Activated CD4-positive, alpha-beta T cell treated with anti-CD3 and anti-CD28 coated beads, Interleukin-2, Interleukin-4, amounts not matched to agents 100 ng/mL and 50 ng/mL, durations not matched to agents 16 hours and 8 hours (primary cell): ENCODE measurements around the gene PDZD8.
A peak's percentile ranks its signal among the peaks of the same experiment; 100 is the strongest.

Experiments
- DNase-seq: peaks from one replicate; pipeline ENCODE4 v3.0.0-alpha.2; 2020; ENCODE audit warnings: low spot score

The PDZD8 gene

GRCh38 chr10:117398029-117398428 is 22.8 kb upstream of the PDZD8 start:
- no peak for DNase-seq

- no peak for DNase-seq
Observed at GRCh38 chr10:117391436-117392205, 16.4 kb upstream of the PDZD8 start.

- DNase-seq: no peak
Observed at GRCh38 chr10:117390420-117390819, 15.2 kb upstream of the PDZD8 start.

GRCh38 chr10:117386805-117387204 is 11.6 kb upstream of the PDZD8 start:
- no peak for DNase-seq

- no peak for DNase-seq
Observed at GRCh38 chr10:117382861-117383260, 7.6 kb upstream of the PDZD8 start.

- no peak for DNase-seq
Observed at GRCh38 chr10:117374506-117375359, 507 bp downstream of the PDZD8 start.

GRCh38 chr10:117373823-117374505 is 1.3 kb downstream of the PDZD8 start:
- DNase-seq: peak; percentile 44

- no peak for DNase-seq
Observed at GRCh38 chr10:117370205-117370604, 5.0 kb downstream of the PDZD8 start.

- no peak for DNase-seq
Observed at GRCh38 chr10:117367718-117368117, 7.5 kb downstream of the PDZD8 start.

- no peak for DNase-seq
Observed at GRCh38 chr10:117366741-117367140, 8.5 kb downstream of the PDZD8 start.

GRCh38 chr10:117365612-117366011 is 9.6 kb downstream of the PDZD8 start:
- DNase-seq: no peak

- no peak for DNase-seq
Observed at GRCh38 chr10:117364110-117364960, 10.9 kb downstream of the PDZD8 start.

- DNase-seq: no peak
Observed at GRCh38 chr10:117363028-117363427, 12.2 kb downstream of the PDZD8 start.

GRCh38 chr10:117362313-117362712 is 12.9 kb downstream of the PDZD8 start:
- DNase-seq: no peak

- DNase-seq: no peak
Observed at GRCh38 chr10:117360994-117361667, 14.1 kb downstream of the PDZD8 start.

GRCh38 chr10:117360016-117360415 is 15.2 kb downstream of the PDZD8 start:
- DNase-seq: no peak

- no peak for DNase-seq
Observed at GRCh38 chr10:117355072-117355471, 20.2 kb downstream of the PDZD8 start.

- no peak for DNase-seq
Observed at GRCh38 chr10:117353684-117354083, 21.6 kb downstream of the PDZD8 start.

- DNase-seq: no peak
Observed at GRCh38 chr10:117352724-117353123, 22.5 kb downstream of the PDZD8 start.

- no peak for DNase-seq
Observed at GRCh38 chr10:117351996-117352395, 23.2 kb downstream of the PDZD8 start.

- no peak for DNase-seq
Observed at GRCh38 chr10:117351558-117351957, 23.7 kb downstream of the PDZD8 start.
